ENCODE results near the gene ANGPTL7.

DNA sequence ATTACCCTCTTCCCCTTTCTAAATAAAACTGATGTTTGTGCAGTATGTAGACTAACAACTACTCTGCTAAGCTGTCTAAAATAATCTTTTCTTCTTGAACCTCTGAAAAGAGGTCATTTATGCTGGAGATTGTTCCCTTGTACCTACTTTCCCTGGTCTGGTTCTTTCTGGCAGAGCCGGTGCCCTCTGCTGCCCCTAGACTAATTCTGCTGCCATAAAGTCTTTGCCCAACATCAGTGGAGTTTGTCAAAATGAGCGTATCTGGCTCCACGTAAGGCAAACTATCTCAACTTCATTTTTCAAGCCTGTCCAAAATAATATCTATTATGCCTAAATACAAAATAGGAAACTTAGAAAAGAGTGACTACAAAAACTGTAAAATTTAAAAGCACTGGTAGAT, 30.9 kb upstream of the ANGPTL7 start:
- TF ChIP-seq GATA2 (IDR thresholded peaks at IDR 0.05; ENCODE audit: low read depth, low read length) (no peak), GATA3 (IDR thresholded peaks at IDR 0.05; ENCODE audit: low read depth, low read length) (no peak)
